Chondrocyte (in vitro differentiated cells): ENCODE data around the gene DLK1. TPM values are rescaled to one million over a fixed set of nuclear protein-coding genes. Genes with fewer than 3 reads are reported as not detected.
A peak's percentile ranks its signal among the peaks of the same experiment; 100 is the strongest.

Experiments used
- DNase-seq: peaks from one replicate; pipeline ENCODE4 v3.0.0; 2021; ENCODE audit warnings: mixed read lengths, low spot score
- H3K27ac Mint-ChIP-seq: one replicate; pipeline ENCODE4 v1.8.0; 2021; ENCODE audit warnings: mild to moderate bottlenecking, moderate library complexity, mixed read lengths; ENCODE audit not compliant: unreplicated experiment
- H3K27me3 Mint-ChIP-seq: 2 replicates; pipeline ENCODE4 v1.8.0; 2021; ENCODE audit warnings: low read depth, mixed read lengths
- H3K36me3 Mint-ChIP-seq: 2 replicates; pipeline ENCODE4 v1.8.0; 2021; ENCODE audit warnings: low read depth, mixed read lengths
- H3K4me1 Mint-ChIP-seq: 2 replicates; pipeline ENCODE4 v1.8.0; 2021; ENCODE audit warnings: low read depth, mild to moderate bottlenecking, mixed read lengths
- H3K4me3 Mint-ChIP-seq: one replicate; pipeline ENCODE4 v1.8.0; 2021; ENCODE audit warnings: mild to moderate bottlenecking, moderate library complexity, mixed read lengths; ENCODE audit not compliant: unreplicated experiment
- H3K9me3 Mint-ChIP-seq: 2 replicates; pipeline ENCODE4 v1.8.0; 2021; ENCODE audit warnings: low read depth, mixed read lengths
- total RNA-seq: library from RNA; stranded (reverse); gene quantifications from 3 replicates; pipeline ENCODE4 v1.2.1, GENCODE V29; 2021
- TF ChIP-seq, protein P1 (sequence below): fragments of 200-600 bp; sonication (generic); IDR thresholded peaks from 2 replicates; pipeline ENCODE4 v1.5.0; 2021; ENCODE audit warnings: antibody characterized with exemption, mild to moderate bottlenecking, moderate library complexity

DLK1 gene
- total RNA-seq, 1 donor from 2014 or later: 0.45 TPM

DNA sequence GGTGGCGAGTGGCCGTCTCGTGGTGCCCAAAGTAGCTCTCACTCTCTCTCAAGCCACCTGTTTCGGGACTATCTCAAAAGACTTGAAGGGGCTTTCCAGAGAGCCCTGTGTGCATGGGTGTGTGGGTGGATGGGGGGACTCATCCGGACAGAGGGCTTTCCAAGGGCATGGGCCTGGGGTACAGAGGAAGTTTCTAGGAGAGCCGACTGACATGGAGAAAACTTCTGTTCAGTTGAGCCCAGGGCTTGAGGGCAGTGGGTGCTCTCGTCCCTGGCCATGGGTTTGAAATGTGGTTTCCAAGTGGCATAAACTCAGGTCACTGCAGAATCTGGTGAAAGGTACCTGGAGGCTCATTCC lies 51.8 kb downstream of the DLK1 start:
- H3K36me3 Mint-ChIP-seq: no peaks in the 10 kb centered on the region
- DNase-seq: no peak
- H3K27ac Mint-ChIP-seq: no peak overlapping the region
- peaks cover 4% of the 10 kb centered on the region for H3K27me3 Mint-ChIP-seq
- H3K4me3 Mint-ChIP-seq: no peak overlapping the region
- H3K9me3 Mint-ChIP-seq: no peaks in the 10 kb centered on the region
- TF ChIP-seq, protein P1, sequence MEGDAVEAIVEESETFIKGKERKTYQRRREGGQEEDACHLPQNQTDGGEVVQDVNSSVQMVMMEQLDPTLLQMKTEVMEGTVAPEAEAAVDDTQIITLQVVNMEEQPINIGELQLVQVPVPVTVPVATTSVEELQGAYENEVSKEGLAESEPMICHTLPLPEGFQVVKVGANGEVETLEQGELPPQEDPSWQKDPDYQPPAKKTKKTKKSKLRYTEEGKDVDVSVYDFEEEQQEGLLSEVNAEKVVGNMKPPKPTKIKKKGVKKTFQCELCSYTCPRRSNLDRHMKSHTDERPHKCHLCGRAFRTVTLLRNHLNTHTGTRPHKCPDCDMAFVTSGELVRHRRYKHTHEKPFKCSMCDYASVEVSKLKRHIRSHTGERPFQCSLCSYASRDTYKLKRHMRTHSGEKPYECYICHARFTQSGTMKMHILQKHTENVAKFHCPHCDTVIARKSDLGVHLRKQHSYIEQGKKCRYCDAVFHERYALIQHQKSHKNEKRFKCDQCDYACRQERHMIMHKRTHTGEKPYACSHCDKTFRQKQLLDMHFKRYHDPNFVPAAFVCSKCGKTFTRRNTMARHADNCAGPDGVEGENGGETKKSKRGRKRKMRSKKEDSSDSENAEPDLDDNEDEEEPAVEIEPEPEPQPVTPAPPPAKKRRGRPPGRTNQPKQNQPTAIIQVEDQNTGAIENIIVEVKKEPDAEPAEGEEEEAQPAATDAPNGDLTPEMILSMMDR: no peak
- peaks cover 5% of the 10 kb centered on the region for H3K4me1 Mint-ChIP-seq

DNA sequence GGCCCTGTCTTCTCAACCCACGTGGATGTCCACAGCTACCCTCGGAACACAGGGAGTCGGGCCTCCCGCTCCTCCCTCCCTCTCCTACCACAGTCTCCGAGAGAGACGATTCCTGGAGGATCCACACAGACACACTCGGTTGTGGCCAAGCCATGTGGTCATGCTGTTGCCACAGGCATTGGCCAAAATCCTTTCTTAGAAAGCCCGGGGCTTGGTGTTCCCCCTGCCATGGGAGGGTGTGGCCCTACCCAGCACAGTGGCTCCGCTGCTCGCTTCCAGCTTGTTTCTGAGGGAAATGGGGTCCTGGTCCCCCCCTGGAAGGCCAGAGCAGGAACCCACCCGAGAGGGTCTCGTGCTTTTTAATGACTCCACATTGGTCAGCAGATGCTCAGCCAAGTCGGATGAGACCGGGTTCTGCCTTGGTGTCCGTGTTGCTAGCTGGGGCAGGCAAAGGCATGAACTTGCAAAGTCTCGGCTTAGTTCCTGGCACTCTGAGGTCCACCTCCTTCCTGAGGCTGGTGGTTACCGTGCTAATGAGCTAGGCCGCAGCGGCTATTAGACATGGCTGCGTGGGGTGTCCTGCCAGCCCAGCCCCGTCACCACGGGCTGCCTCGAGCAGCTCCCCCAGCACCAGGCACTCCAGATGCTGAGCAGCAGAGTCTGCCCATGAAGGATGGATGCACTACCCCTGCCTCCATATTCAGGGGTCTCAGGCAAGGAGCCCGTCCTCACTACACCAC lies 52.4 kb downstream of the DLK1 start:
- Mint-ChIP-seq H3K4me1 (peaks cover 5% of the 10 kb centered on the region), H3K36me3 (no peaks in the 10 kb centered on the region), H3K4me3 (no peak overlapping the region), H3K27me3 (peaks cover 4% of the 10 kb centered on the region), H3K9me3 (no peaks in the 10 kb centered on the region), H3K27ac (no peak overlapping the region)
- peak; percentile 62 for DNase-seq
- TF ChIP-seq, protein P1: no peak

DNA sequence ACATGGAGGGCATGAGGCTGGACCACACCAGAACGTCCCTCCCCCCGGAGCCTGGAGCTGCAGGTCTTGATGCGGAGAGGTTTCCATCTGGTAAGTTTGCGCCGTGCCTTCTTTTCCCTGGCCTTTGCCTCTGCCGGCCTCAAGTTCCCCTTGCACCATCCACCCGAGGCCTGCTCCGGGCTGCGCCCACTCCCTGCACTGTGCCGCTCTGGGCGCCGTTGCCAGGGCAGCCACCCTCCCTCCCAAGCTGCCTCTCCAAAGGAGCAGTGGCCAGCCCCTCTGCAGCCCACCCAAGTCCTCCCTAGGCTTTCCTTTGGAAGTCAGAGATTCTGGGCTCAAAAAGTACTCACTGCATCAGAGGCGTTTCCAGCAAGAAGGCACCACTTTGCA lies 53.0 kb downstream of the DLK1 start:
- DNase-seq: peak; percentile 68
- H3K27ac Mint-ChIP-seq: no peak overlapping the region
- H3K27me3 Mint-ChIP-seq: peaks cover 2% of the 10 kb centered on the region
- no peaks in the 10 kb centered on the region for H3K36me3 Mint-ChIP-seq
- TF ChIP-seq, protein P1: no peak
- no peaks in the 10 kb centered on the region for H3K9me3 Mint-ChIP-seq
- H3K4me3 Mint-ChIP-seq: no peak overlapping the region
- peaks cover 5% of the 10 kb centered on the region for H3K4me1 Mint-ChIP-seq

DNA sequence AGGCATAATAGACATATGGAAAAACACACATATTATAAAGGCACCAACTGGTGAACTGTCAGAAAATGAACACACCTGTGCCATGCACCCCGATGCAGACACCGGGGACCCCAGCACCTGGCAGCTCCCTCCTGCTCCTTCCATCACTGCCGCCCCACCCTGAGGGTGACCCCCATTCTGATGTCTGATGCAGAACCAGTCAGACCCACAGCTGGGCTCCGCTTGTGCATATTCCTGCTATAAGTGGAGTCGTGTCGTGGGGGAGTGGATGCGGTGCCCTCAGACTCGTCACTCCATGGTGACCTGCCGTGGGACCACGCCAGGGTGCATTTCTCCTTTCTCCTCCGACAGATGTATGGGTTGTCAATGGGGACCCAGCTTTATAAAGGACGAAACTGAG lies 53.6 kb downstream of the DLK1 start:
- no peak overlapping the region for H3K27ac Mint-ChIP-seq
- no peaks in the 10 kb centered on the region for H3K9me3 Mint-ChIP-seq
- no peak overlapping the region for H3K4me3 Mint-ChIP-seq
- H3K36me3 Mint-ChIP-seq: no peaks in the 10 kb centered on the region
- TF ChIP-seq, protein P1: no peak
- peaks cover 8% of the 10 kb centered on the region for H3K27me3 Mint-ChIP-seq
- DNase-seq: peak; percentile 75
- peaks cover 5% of the 10 kb centered on the region for H3K4me1 Mint-ChIP-seq

DNA sequence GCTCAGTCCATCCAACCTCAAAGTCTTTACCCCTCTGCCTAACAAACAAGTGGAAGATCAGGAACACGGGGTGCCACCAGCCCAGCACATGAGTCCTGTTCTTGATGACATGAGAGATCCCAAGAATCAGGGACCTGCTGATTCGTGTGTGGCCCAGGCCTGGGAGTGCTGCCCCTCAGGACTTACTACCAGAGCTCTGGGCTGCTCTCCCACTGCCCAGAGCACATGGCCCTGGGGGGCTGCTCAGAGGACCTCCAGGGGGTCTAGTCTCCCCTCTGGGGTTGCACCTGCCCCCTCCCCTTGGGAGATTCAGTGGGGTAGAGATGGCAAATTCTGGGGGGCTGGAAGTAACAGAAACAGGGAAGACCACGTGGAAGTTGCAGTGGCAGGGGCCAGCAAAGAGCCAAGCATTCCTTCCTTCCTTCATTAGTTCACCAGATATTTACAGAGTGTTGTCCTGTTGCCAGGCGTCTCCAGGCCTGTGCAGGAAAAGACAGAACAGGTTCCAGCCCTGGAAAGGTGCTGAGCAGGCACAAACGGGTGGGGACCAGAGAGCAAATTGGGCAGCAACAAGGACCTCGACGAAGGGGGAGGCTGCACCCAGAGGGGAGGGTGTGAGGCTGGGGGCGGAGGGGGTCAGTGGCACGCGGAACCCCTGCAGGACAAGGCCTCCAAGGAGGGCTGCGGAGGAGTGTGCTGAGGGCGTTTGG lies 54.1 kb downstream of the DLK1 start:
- peak overlapping the region; percentile 24 for H3K27ac Mint-ChIP-seq
- TF ChIP-seq, protein P1: no peak
- peak; percentile 51 for DNase-seq

More for the DNA sequence above, 54.1 kb downstream of the DLK1 start:
- Mint-ChIP-seq H3K4me1 (peaks cover 3% of the 10 kb centered on the region), H3K9me3 (no peaks in the 10 kb centered on the region), H3K36me3 (no peaks in the 10 kb centered on the region), H3K4me3 (no peak overlapping the region), H3K27me3 (peaks cover 9% of the 10 kb centered on the region)
